HEK293 (cell line): Measurements from ENCODE around the gene G3BP1.

Source experiments
- CTCF ChIA-PET: fragments of 350-600 bp; formaldehyde crosslinking; extraction: SDS; loops from one replicate; lab custom pipeline; 2021; ENCODE audit warnings: antibody characterized with exemption; lab: Yijun Ruan, JAX
- POLR2A ChIA-PET: fragments of 300-600 bp; formaldehyde crosslinking; extraction: SDS; loops from one replicate; lab custom pipeline; 2020; ENCODE audit warnings: antibody characterized with exemption, inconsistent platforms; lab: Yijun Ruan, JAX
- H3K27ac ChIP-seq: fragments of 200-500 bp; sonication (Bioruptor generic); 2 replicates; pipeline ENCODE4 v1.5.1; 2014; ENCODE audit warnings: low read depth, low read length, control low read depth, inconsistent platforms; ENCODE audit errors: extremely low read depth
- H3K36me3 ChIP-seq, 2 experiments: fragments of 200-500 bp in 1 of 2; sonication (Bioruptor generic) in 1 of 2; 1 replicate in 1 of 2; 2 replicates in 1 of 2; pipeline ENCODE4 v1.5.1; 2014 to 2017; ENCODE audit warnings: inconsistent platforms in 2 of 2, low read length in 2 of 2; ENCODE audit not compliant: control insufficient read depth in 2 of 2, insufficient read depth in 1 of 2
- H3K4me1 ChIP-seq: fragments of 200-500 bp; sonication (Bioruptor generic); 2 replicates; pipeline ENCODE4 v1.5.1; 2014; ENCODE audit warnings: mild to moderate bottlenecking, low read length, inconsistent platforms; ENCODE audit not compliant: control insufficient read depth, insufficient read depth
- H3K4me3 ChIP-seq: 2 replicates; pipeline ENCODE4 v1.5.1; 2011; ENCODE audit warnings: low read depth, mild to moderate bottlenecking, control low read depth, low read length, moderate library complexity
- H3K9me3 ChIP-seq: fragments of 200-500 bp; sonication (Bioruptor generic); 2 replicates; pipeline ENCODE4 v1.5.1; 2014; ENCODE audit warnings: low read depth, low read length, inconsistent platforms; ENCODE audit not compliant: control insufficient read depth, insufficient read depth
- ATF2 ChIP-seq: fragments of 450-650 bp; formaldehyde crosslinking; IDR thresholded peaks from 2 replicates; pipeline ENCODE4 v1.5.1; 2016; ENCODE audit warnings: missing biosample characterization, missing genetic modification characterization, low read depth
- PRDM10 ChIP-seq: fragments of 450-650 bp; formaldehyde crosslinking; IDR thresholded peaks from 2 replicates; pipeline ENCODE4 v1.5.1; 2016; ENCODE audit warnings: missing biosample characterization, missing genetic modification characterization
- PRDM2 ChIP-seq: fragments of 450-650 bp; formaldehyde crosslinking; IDR thresholded peaks from 2 replicates; pipeline ENCODE4 v1.5.1; 2016; ENCODE audit warnings: missing biosample characterization, missing genetic modification characterization, borderline replicate concordance
- ZBTB48 ChIP-seq: fragments of 450-650 bp; formaldehyde crosslinking; IDR thresholded peaks from 2 replicates; pipeline ENCODE4 v1.5.1; 2016; ENCODE audit warnings: missing biosample characterization, missing genetic modification characterization
- ZNF132 ChIP-seq: fragments of 450-650 bp; formaldehyde crosslinking; IDR thresholded peaks from 2 replicates; pipeline ENCODE4 v1.5.1; 2017; ENCODE audit warnings: missing biosample characterization, missing genetic modification characterization, borderline replicate concordance
- ZNF18 ChIP-seq: fragments of 450-650 bp; formaldehyde crosslinking; IDR thresholded peaks from 2 replicates; pipeline ENCODE4 v1.5.1; 2016; ENCODE audit warnings: missing biosample characterization, missing genetic modification characterization
- ZNF302 ChIP-seq: fragments of 450-650 bp; formaldehyde crosslinking; IDR thresholded peaks from 2 replicates; pipeline ENCODE4 v1.5.1; 2016; ENCODE audit warnings: missing biosample characterization, missing genetic modification characterization, low read depth
- ZNF366 ChIP-seq: fragments of 450-650 bp; formaldehyde crosslinking; conservative IDR thresholded peaks from 2 replicates; pipeline ENCODE4 v1.5.1; 2016; ENCODE audit warnings: missing biosample characterization, missing genetic modification characterization
- ZNF48 ChIP-seq: fragments of 450-650 bp; formaldehyde crosslinking; IDR thresholded peaks from 2 replicates; pipeline ENCODE4 v1.5.1; 2016; ENCODE audit warnings: missing biosample characterization, missing genetic modification characterization
- ZNF558 ChIP-seq: fragments of 450-650 bp; formaldehyde crosslinking; IDR thresholded peaks from 2 replicates; pipeline ENCODE4 v1.5.1; 2016; ENCODE audit warnings: missing biosample characterization, missing genetic modification characterization
- ZNF561 ChIP-seq: fragments of 450-650 bp; IDR thresholded peaks from 2 replicates; pipeline ENCODE4 v1.5.1; 2018; ENCODE audit warnings: missing biosample characterization, missing genetic modification characterization, borderline replicate concordance
- ZNF660 ChIP-seq: fragments of 450-650 bp; IDR thresholded peaks from 2 replicates; pipeline ENCODE4 v1.5.1; 2018; ENCODE audit warnings: missing biosample characterization, mild to moderate bottlenecking, missing genetic modification characterization
- ZSCAN30 ChIP-seq: fragments of 450-650 bp; IDR thresholded peaks from 2 replicates; pipeline ENCODE4 v1.5.1; 2018; ENCODE audit warnings: missing biosample characterization, mild to moderate bottlenecking, missing genetic modification characterization, moderate library complexity

The G3BP1 gene

GRCh38 chr5:151764801-151765200 is 7.0 kb upstream of the G3BP1 start:
- no peak for TF ChIP-seq ZNF561 (tag by site-specific recombination)
- TF ChIP-seq ZNF48: no peak
- no peak for TF ChIP-seq ZNF558
- no peak for TF ChIP-seq ZBTB48 (tag by site-specific recombination)
- no peak for TF ChIP-seq ZSCAN30
- TF ChIP-seq ZNF660 (tag by site-specific recombination): no peak
- no peak for TF ChIP-seq ZNF132 (tag by site-specific recombination)
- no peak for TF ChIP-seq ZNF18 (tag by site-specific recombination)
- no peak for TF ChIP-seq ZNF366 (tag by site-specific recombination)
- no peak for TF ChIP-seq ZNF302
- no peak for TF ChIP-seq ATF2 (tag by site-specific recombination)
- no peak for TF ChIP-seq PRDM2 (tag by site-specific recombination)
- no peak for TF ChIP-seq PRDM10 (tag by site-specific recombination)
- no peaks in the 10 kb centered on the region for H3K9me3 ChIP-seq
- POLR2A ChIA-PET: no interaction called here
- H3K27ac ChIP-seq: no peak overlapping the region
- CTCF ChIA-PET: interaction anchor here (0.6 to 1.1 kb wide), 3 partner anchors 10 to 113 kb away, joined by 3 to 4 read pairs (median 3); no protein-coding TSS in a partner anchor
- H3K36me3 ChIP-seq: no peaks in the 10 kb centered on the region
- H3K4me1 ChIP-seq: no peaks in the 10 kb centered on the region
- no peak overlapping the region for H3K4me3 ChIP-seq
